Measurements from ENCODE around the gene GPR101. TPM values are rescaled to one million over a fixed set of nuclear protein-coding genes. Genes with fewer than 3 reads are reported as not detected.

GPR101 gene
- total RNA-seq, 1 experiment from 2014 or later, result not detected

DNA sequence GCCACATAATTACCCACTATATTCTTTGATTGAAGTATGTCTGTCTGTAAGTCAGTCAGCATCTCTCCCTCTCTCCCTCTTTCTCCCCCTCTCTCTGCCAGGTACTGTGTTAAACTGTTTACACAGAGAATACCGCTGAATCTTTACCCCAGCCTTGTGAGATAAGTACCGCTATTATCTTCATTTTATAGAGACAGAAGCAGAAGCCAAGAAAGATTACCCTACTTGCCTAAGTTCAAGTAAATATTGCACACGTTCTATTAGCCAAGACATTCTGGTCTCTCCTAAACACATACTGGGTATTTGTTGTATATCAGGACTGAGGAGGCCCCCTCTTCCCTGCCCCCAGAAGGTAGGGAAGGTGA lies 695 bp upstream of the GPR101 start:
- no peak overlapping the region for H4K8ac ChIP-seq (replicated peaks; ENCODE audit: insufficient read length, low read depth, low read length)
- no peaks in the 10 kb centered on the region for H3K4me1 ChIP-seq (ENCODE audit: insufficient read depth, low read length)
- H3K56ac ChIP-seq (ENCODE audit: insufficient read length, low read depth, low read length), result no peak overlapping the region
- peaks cover 5% of the 10 kb centered on the region for H4K20me1 ChIP-seq (ENCODE audit: control insufficient read depth, insufficient read depth, insufficient read length)
- H2AFZ ChIP-seq (ENCODE audit: low read length), result no peak overlapping the region
- no peak overlapping the region for H3K18ac ChIP-seq (ENCODE audit: insufficient read length, low read depth, low read length)
- H4K91ac ChIP-seq (ENCODE audit: insufficient read length, low read depth, low read length), result no peak overlapping the region
- no peak for DNase-seq
- H2BK120ac ChIP-seq (ENCODE audit: low read depth, low read length, poor library complexity, severe bottlenecking), result no peak overlapping the region
- H3K36me3 Mint-ChIP-seq (ENCODE audit: insufficient read depth in 1 of 3, low read depth in 3 of 3), result peaks cover 0 to 4% (median 0%) of the 10 kb centered on the region in 3 experiments; a peak in 3 of 7 replicates
- no peak overlapping the region for H3K27ac Mint-ChIP-seq
- H3K27me3 Mint-ChIP-seq (ENCODE audit: low read depth), result peaks cover 54% of the 10 kb centered on the region
- H3K9me3 Mint-ChIP-seq, result peaks cover 53 to 55% of the 10 kb centered on the region in 2 experiments
- peak overlapping the region; percentile 24 to 66; a peak in 3 of 5 replicates for H3K4me3 Mint-ChIP-seq
- H2AK5ac ChIP-seq (ENCODE audit: insufficient read length, low read length), result no peak overlapping the region
- H3K14ac ChIP-seq (ENCODE audit: insufficient read depth, low read length), result no peak overlapping the region
- TF ChIP-seq, protein P1, sequence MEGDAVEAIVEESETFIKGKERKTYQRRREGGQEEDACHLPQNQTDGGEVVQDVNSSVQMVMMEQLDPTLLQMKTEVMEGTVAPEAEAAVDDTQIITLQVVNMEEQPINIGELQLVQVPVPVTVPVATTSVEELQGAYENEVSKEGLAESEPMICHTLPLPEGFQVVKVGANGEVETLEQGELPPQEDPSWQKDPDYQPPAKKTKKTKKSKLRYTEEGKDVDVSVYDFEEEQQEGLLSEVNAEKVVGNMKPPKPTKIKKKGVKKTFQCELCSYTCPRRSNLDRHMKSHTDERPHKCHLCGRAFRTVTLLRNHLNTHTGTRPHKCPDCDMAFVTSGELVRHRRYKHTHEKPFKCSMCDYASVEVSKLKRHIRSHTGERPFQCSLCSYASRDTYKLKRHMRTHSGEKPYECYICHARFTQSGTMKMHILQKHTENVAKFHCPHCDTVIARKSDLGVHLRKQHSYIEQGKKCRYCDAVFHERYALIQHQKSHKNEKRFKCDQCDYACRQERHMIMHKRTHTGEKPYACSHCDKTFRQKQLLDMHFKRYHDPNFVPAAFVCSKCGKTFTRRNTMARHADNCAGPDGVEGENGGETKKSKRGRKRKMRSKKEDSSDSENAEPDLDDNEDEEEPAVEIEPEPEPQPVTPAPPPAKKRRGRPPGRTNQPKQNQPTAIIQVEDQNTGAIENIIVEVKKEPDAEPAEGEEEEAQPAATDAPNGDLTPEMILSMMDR (conservative IDR thresholded peaks at IDR 0.05), result no peak
- WGBS (ENCODE audit: extremely low coverage, insufficient read length, low lambda C conversion rate), result no CpG with 5 or more reads among the region's 3 CpGs
- no peak overlapping the region for H3K27ac ChIP-seq (ENCODE audit: insufficient read length, low read depth, low read length)
- H3K4me2 ChIP-seq (ENCODE audit: insufficient read depth, insufficient read length, low read length), result no peak overlapping the region
- no peak overlapping the region for H2BK15ac ChIP-seq (ENCODE audit: low read depth, low read length)
- peaks cover 6 to 12% of the 10 kb centered on the region in 2 experiments for H3K4me1 Mint-ChIP-seq
- no peak overlapping the region for H3K9ac ChIP-seq (ENCODE audit: extremely low read depth, insufficient read length, low read length)
- H3K23me2 ChIP-seq (ENCODE audit: insufficient read length, low read depth, low read length, poor library complexity, severe bottlenecking), result peaks cover 10% of the 10 kb centered on the region
- H2BK20ac ChIP-seq (ENCODE audit: low read depth, low read length, poor library complexity, severe bottlenecking), result no peak overlapping the region
- no peaks in the 10 kb centered on the region for H3K79me2 ChIP-seq (ENCODE audit: insufficient read depth, low read length)
- H3K9me3 ChIP-seq (ENCODE audit: control insufficient read depth, low read depth, low read length), result peaks cover 32% of the 10 kb centered on the region
- no peak overlapping the region for H3K23ac ChIP-seq (ENCODE audit: insufficient read length, low read depth, low read length)
- no peak overlapping the region for H3T11ph ChIP-seq (ENCODE audit: low read length)
- no peak overlapping the region for H4K5ac ChIP-seq (ENCODE audit: insufficient read length, low read depth, low read length)
- no peak overlapping the region for H3K4ac ChIP-seq (ENCODE audit: low read depth, low read length)
- H3K27me3 ChIP-seq (ENCODE audit: insufficient read depth, low read length), result peaks cover 58% of the 10 kb centered on the region
- no peak overlapping the region for H2BK5ac ChIP-seq (ENCODE audit: insufficient read length, low read length)
- no peak overlapping the region for H2BK12ac ChIP-seq (ENCODE audit: insufficient read length, low read depth, low read length)
- no peaks in the 10 kb centered on the region for H3K79me1 ChIP-seq (ENCODE audit: insufficient read depth, low read depth, low read length, poor library complexity, severe bottlenecking)

Data from H9 (cell line).